ENCODE results near the gene SIGLEC12. TPM values are rescaled to one million over a fixed set of nuclear protein-coding genes. Genes with fewer than 3 reads are reported as not detected.

Gene SIGLEC12
- total RNA-seq, 1 experiment from 2014 or later: not detected

- TF ChIP-seq REST (IDR thresholded peaks at IDR 0.05; ENCODE audit: insufficient read depth in 1 of 2, low read depth in 2 of 2, low read length in 1 of 2): no peak
- no peak for TF ChIP-seq POLR2AphosphoS5 (IDR thresholded peaks at IDR 0.05; ENCODE audit: low read depth, low read length)
- TF ChIP-seq TCF7L2 (IDR thresholded peaks at IDR 0.05; ENCODE audit: low read depth, low read length): no peak
- no peak for TF ChIP-seq CTCF (IDR thresholded peaks at IDR 0.05)
- TF ChIP-seq SIN3A (IDR thresholded peaks at IDR 0.05; ENCODE audit: borderline replicate concordance, insufficient read depth, low read depth, low read length): no peak
- Histone ChIP-seq H3K4me3 (ENCODE audit: low read depth in 2 of 2, low read length in 2 of 2) (no peak overlapping the region), H3K4me1 (ENCODE audit: control insufficient read depth, insufficient read depth, low read length) (no peaks in the 10 kb centered on the region), H3K27ac (ENCODE audit: low read length) (no peak overlapping the region), H3K27me3 (ENCODE audit: control insufficient read depth, insufficient read depth, low read length) (0 out of 2 replicates have a peak, but pooled peaks cover 2% of the 10 kb centered on the region), H3K36me3 (ENCODE audit: control insufficient read depth, insufficient read depth, low read length) (no peaks in the 10 kb centered on the region), H3K9me3 (ENCODE audit: control insufficient read depth, insufficient read depth, low read depth, low read length) (no peaks in the 10 kb centered on the region)
- DNase-seq (ENCODE audit: low read depth, low spot score) (no peak), ATAC-seq (no peak)
- in situ Hi-C loops (cut with HindIII; ENCODE audit: low pct_unique_long_range_greater_than_20kb, low sequenced_read_pairs): no loop called here
- intact Hi-C loops (cut with micrococcal nuclease; ENCODE audit: unreplicated experiment): no loop called here
- ChIA-PET CTCF (no interaction called here), POLR2A (no interaction called here)
- BruUV-seq (replicated peaks): no TSS peak
These were observed 46.6 kb upstream of the SIGLEC12 start for GRCh38 chr19:51548213-51548651.

- no peak overlapping the region for H3K27ac ChIP-seq (ENCODE audit: low read length)
- ChIA-PET POLR2A (no interaction called here), CTCF (no interaction called here)
- BruUV-seq (replicated peaks): no TSS peak
- intact Hi-C loops (cut with micrococcal nuclease; ENCODE audit: unreplicated experiment): no loop called here
- DNase-seq (ENCODE audit: low read depth, low spot score): no peak
- no peak for TF ChIP-seq SIN3A (IDR thresholded peaks at IDR 0.05; ENCODE audit: borderline replicate concordance, insufficient read depth, low read depth, low read length)
- no peak for TF ChIP-seq POLR2AphosphoS5 (IDR thresholded peaks at IDR 0.05; ENCODE audit: low read depth, low read length)
- no peak for TF ChIP-seq TCF7L2 (IDR thresholded peaks at IDR 0.05; ENCODE audit: low read depth, low read length)
- TF ChIP-seq CTCF (IDR thresholded peaks at IDR 0.05): no peak
- TF ChIP-seq REST (IDR thresholded peaks at IDR 0.05; ENCODE audit: insufficient read depth in 1 of 2, low read depth in 2 of 2, low read length in 1 of 2): no peak
- no peak overlapping the region for H3K4me3 ChIP-seq (ENCODE audit: low read depth in 2 of 2, low read length in 2 of 2)
- no peaks in the 10 kb centered on the region for H3K36me3 ChIP-seq (ENCODE audit: control insufficient read depth, insufficient read depth, low read length)
- in situ Hi-C loops (cut with HindIII; ENCODE audit: low pct_unique_long_range_greater_than_20kb, low sequenced_read_pairs): no loop called here
- H3K4me1 ChIP-seq (ENCODE audit: control insufficient read depth, insufficient read depth, low read length): no peaks in the 10 kb centered on the region
- 0 out of 2 replicates have a peak, but pooled peaks cover 2% of the 10 kb centered on the region for H3K27me3 ChIP-seq (ENCODE audit: control insufficient read depth, insufficient read depth, low read length)
- H3K9me3 ChIP-seq (ENCODE audit: control insufficient read depth, insufficient read depth, low read depth, low read length): no peaks in the 10 kb centered on the region
- ATAC-seq: no peak
These were observed 46.0 kb upstream of the SIGLEC12 start for GRCh38 chr19:51547397-51548212.

Data from Panc1 (cell line).